ENCODE measurements around the gene RANBP3. TPM values are rescaled to one million over a fixed set of nuclear protein-coding genes. Genes with fewer than 3 reads are reported as not detected.
"Not testable (repeated sequence)": the region's sequence is repeated elsewhere in the genome, so short reads cannot be mapped to it uniquely, and the experiment has no call there.

The RANBP3 gene
- total RNA-seq, 2 experiments from 2014 or later: 82.2 to 93.6 TPM

DNA sequence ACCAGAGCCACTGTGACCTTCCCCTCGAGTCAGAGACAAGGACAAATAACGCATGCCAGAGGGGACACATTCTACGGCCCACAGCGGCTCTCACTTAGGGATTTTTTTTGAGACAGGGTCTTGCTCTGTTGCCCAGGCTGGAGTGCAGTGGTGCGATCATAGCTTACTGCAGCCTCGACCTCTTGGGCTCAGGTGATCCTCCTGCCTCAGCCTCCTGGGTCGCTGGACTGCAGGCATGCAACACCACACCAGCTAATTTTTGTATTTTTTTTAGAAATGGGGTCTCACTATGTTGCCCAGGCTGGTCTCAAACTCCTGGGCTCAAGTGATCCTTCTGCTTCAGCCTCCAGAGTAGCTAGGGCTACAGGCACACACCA lies 28.1 kb upstream of the RANBP3 start:
- H3K9me3 Mint-ChIP-seq (ENCODE audit: insufficient read depth); H3K4me3 Mint-ChIP-seq; POLR2A ChIA-PET; H3K36me3 Mint-ChIP-seq (ENCODE audit: low read depth); ATAC-seq; H3K27me3 Mint-ChIP-seq (ENCODE audit: low read depth); H3K27ac Mint-ChIP-seq; H3K4me1 Mint-ChIP-seq (ENCODE audit: low read depth); DNase-seq: not testable (repeated sequence)
- CTCF ChIA-PET: interaction anchor here (0.9 kb wide), 1 partner anchor 202 kb away, joined by 3 read pairs; no protein-coding TSS in a partner anchor

DNA sequence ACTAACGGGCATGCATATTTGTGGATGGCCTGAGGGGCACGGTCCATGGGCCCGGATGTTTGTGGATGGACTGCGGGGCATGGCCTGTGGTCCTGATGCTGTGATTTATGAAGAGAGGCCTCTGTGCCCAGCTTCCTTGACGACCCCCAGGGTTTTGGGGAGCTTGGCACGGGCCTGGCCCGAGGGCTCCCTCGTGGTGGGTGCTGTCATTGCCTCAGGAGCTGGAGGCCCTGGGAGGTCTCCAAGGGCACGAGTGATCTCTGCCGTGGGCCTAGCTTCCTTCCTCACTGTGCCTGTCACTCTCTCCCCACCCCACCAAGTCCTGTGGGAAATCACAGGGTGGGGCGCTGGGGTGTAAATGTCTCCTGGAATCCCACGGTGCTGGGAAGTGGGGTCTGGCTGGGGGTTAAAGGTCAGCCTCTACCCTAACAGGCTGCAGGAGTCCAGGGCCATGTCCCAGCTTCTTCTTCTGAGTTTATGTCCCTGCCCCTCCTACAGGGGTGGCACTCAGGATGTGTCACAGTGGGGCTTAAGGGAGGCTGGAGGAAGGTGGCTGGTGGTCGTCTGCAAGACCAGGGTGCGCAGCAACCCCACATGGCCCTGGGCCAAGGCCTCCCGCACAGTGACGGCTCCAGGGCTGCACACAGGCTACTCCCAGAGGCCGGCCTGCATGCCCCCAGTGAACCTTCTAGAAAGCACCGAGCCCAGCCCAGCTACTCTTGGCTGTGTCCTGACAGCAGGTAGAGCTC lies 27.6 kb upstream of the RANBP3 start:
- no peaks in the 10 kb centered on the region for H3K9me3 Mint-ChIP-seq (ENCODE audit: insufficient read depth)
- H3K27me3 Mint-ChIP-seq (ENCODE audit: low read depth): no peaks in the 10 kb centered on the region
- no peaks in the 10 kb centered on the region for H3K4me1 Mint-ChIP-seq (ENCODE audit: low read depth)
- DNase-seq (no peak), ATAC-seq (no peak)
- H3K36me3 Mint-ChIP-seq (ENCODE audit: low read depth): peaks cover 4% of the 10 kb centered on the region
- CTCF ChIA-PET: interaction anchor here (0.9 kb wide), 1 partner anchor 201 kb away, joined by 3 read pairs; no protein-coding TSS in a partner anchor
- POLR2A ChIA-PET: no interaction called here
- H3K27ac Mint-ChIP-seq: no peak overlapping the region
- no peak overlapping the region for H3K4me3 Mint-ChIP-seq

DNA sequence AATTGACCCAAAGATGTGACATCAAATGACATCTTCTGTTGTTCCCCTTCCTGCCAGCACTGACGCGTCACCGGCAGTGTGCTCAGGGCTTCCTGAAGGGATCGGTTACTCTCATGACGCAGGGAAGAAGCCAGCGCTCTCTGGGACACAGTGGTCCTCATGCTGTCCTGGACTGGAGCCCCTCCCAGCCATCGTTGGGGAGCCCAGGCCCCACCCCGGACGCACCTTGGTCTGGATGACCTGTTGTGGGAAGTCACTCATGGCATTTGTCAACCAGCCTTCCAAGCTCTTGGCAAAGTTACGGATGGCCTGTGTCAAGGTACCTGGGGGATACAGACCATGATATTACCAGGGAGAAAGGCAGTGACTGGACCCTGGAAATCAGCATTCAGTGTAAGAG lies 26.0 kb upstream of the RANBP3 start:
- Mint-ChIP-seq H3K9me3 (ENCODE audit: insufficient read depth) (no peaks in the 10 kb centered on the region), H3K4me1 (ENCODE audit: low read depth) (no peaks in the 10 kb centered on the region), H3K4me3 (no peak overlapping the region), H3K36me3 (ENCODE audit: low read depth) (peaks cover 13% of the 10 kb centered on the region), H3K27ac (no peak overlapping the region), H3K27me3 (ENCODE audit: low read depth) (no peaks in the 10 kb centered on the region)
- ChIA-PET CTCF (no interaction called here), POLR2A (no interaction called here)
- ATAC-seq (no peak), DNase-seq (no peak)

DNA sequence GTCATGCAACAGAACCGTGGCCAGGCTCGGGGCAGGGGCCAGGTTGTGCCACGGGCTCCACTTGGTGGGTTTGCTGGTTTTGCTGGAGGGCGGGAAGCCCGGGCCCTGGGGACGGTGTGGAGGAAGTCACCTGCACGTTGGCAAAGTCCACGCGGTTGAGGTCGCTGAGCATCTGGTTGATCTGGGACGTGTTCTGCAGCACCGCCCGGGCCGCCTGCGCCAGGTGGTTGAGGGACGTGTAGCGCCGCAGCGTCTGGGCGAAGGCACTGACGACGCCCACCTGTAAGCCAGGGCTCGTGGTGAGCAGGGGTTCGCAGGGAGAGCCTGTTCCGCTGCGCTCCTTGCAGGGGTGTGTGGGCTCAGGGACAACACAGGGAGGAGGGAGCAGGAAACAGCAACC lies 24.7 kb upstream of the RANBP3 start:
- no peak overlapping the region for H3K27ac Mint-ChIP-seq
- peaks cover 13% of the 10 kb centered on the region for H3K36me3 Mint-ChIP-seq (ENCODE audit: low read depth)
- no peaks in the 10 kb centered on the region for H3K27me3 Mint-ChIP-seq (ENCODE audit: low read depth)
- ChIA-PET CTCF (interaction anchor here (1.5 kb wide), 1 partner anchor 15 kb away, joined by 7 read pairs; no protein-coding TSS in a partner anchor), POLR2A (no interaction called here)
- ATAC-seq (no peak), DNase-seq (no peak)
- H3K9me3 Mint-ChIP-seq (ENCODE audit: insufficient read depth): no peaks in the 10 kb centered on the region
- H3K4me3 Mint-ChIP-seq: no peak overlapping the region
- H3K4me1 Mint-ChIP-seq (ENCODE audit: low read depth): no peaks in the 10 kb centered on the region

DNA sequence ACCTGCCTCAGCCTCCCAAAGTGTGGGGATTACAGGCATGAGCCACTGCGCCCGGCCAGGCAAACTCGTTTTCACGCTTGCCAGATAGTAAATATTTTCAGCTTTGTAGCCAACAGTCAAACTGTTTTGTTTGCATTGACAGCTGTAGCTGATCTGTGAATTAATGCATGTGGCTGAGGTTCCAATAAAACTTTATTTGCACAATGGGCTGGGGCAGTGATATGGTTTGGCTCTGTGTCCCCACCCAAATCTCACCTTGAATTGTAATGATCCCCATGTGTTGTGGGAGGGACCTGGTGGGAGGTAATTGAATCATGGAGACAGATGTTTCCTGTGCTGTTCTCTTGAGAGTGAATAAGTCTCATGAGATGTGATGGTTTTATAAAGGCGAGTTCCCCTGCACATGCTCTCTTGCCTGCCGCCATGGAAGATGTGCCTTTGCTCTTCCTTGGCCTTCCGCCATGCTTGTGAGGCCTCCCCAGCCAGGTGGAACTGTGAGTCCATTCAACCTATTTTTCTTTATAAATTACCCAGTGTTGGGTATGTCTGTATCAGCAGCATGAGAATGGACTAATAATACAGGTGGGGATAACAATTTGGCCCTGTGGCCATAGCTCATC lies 22.4 kb upstream of the RANBP3 start:
- Mint-ChIP-seq H3K27ac (no peak overlapping the region), H3K27me3 (ENCODE audit: low read depth) (no peaks in the 10 kb centered on the region), H3K36me3 (ENCODE audit: low read depth) (peaks cover 13% of the 10 kb centered on the region), H3K9me3 (ENCODE audit: insufficient read depth) (no peaks in the 10 kb centered on the region), H3K4me1 (ENCODE audit: low read depth) (no peaks in the 10 kb centered on the region), H3K4me3 (no peak overlapping the region)
- POLR2A ChIA-PET: no interaction called here
- ATAC-seq (no peak), DNase-seq (no peak)
- CTCF ChIA-PET: interaction anchor here (1.4 kb wide), 1 partner anchor 22 kb away, joined by 6 read pairs; no protein-coding TSS in a partner anchor

GRCh38 chr19:5999693-6000092 lies 21.8 kb upstream of the RANBP3 start:
- Mint-ChIP-seq H3K4me3 (no peak overlapping the region), H3K9me3 (ENCODE audit: insufficient read depth) (no peaks in the 10 kb centered on the region), H3K27me3 (ENCODE audit: low read depth) (no peaks in the 10 kb centered on the region), H3K36me3 (ENCODE audit: low read depth) (peaks cover 13% of the 10 kb centered on the region), H3K27ac (no peak overlapping the region), H3K4me1 (ENCODE audit: low read depth) (no peaks in the 10 kb centered on the region)
- ChIA-PET CTCF (no interaction called here), POLR2A (no interaction called here)
- DNase-seq (no peak), ATAC-seq (no peak)

GRCh38 chr19:5997371-5997770 lies 19.4 kb upstream of the RANBP3 start:
- Mint-ChIP-seq H3K27me3 (ENCODE audit: low read depth) (no peaks in the 10 kb centered on the region), H3K4me3 (no peak overlapping the region), H3K4me1 (ENCODE audit: low read depth) (no peaks in the 10 kb centered on the region), H3K9me3 (ENCODE audit: insufficient read depth) (no peaks in the 10 kb centered on the region), H3K36me3 (ENCODE audit: low read depth) (peaks cover 13% of the 10 kb centered on the region), H3K27ac (no peak overlapping the region)
- ChIA-PET CTCF (no interaction called here), POLR2A (no interaction called here)
- DNase-seq (no peak), ATAC-seq (no peak)

- no peak for DNase-seq
- no peaks in the 10 kb centered on the region for H3K4me1 Mint-ChIP-seq (ENCODE audit: low read depth)
- H3K36me3 Mint-ChIP-seq (ENCODE audit: low read depth): peaks cover 13% of the 10 kb centered on the region
- CTCF ChIA-PET: interaction anchor here (0.6 kb wide), 1 partner anchor 146 kb away, joined by 4 read pairs; the partner anchor contains the start of gene FUT3
- no peak overlapping the region for H3K4me3 Mint-ChIP-seq
- no peak for ATAC-seq
- POLR2A ChIA-PET: no interaction called here
- no peak overlapping the region for H3K27ac Mint-ChIP-seq
- H3K9me3 Mint-ChIP-seq (ENCODE audit: insufficient read depth): no peaks in the 10 kb centered on the region
- H3K27me3 Mint-ChIP-seq (ENCODE audit: low read depth): no peaks in the 10 kb centered on the region
Observed at GRCh38 chr19:5996623-5997320, 18.8 kb upstream of the RANBP3 start.

- no peak overlapping the region for H3K4me3 Mint-ChIP-seq
- ATAC-seq (no peak), DNase-seq (no peak)
- no peaks in the 10 kb centered on the region for H3K4me1 Mint-ChIP-seq (ENCODE audit: low read depth)
- no peaks in the 10 kb centered on the region for H3K27me3 Mint-ChIP-seq (ENCODE audit: low read depth)
- ChIA-PET CTCF (interaction anchor here (0.6 kb wide), 1 partner anchor 145 kb away, joined by 4 read pairs; the partner anchor contains the start of gene FUT3), POLR2A (no interaction called here)
- H3K27ac Mint-ChIP-seq: no peak overlapping the region
- no peaks in the 10 kb centered on the region for H3K9me3 Mint-ChIP-seq (ENCODE audit: insufficient read depth)
- peaks cover 13% of the 10 kb centered on the region for H3K36me3 Mint-ChIP-seq (ENCODE audit: low read depth)
Observed at GRCh38 chr19:5996102-5996501, 18.2 kb upstream of the RANBP3 start.

DNA sequence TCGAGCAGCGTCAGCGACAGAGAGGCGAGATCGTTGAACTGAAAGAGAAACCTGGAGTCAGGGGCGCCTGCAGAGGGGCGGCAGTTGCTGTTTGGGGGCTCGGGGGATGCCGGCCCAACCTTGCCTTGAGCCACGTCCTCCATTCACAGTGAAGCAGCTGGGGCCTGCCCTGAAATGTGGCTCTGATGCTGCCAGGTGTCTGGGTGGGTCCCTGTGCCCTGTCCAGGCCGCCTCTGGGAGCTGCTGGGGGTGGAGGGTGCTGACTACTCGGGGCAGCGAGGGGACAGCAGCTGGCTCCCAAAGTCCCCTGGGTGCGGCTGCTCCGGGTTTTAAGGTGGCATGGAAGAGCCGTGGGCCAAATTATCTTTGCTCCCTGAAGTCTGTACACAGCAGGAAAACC lies 17.7 kb upstream of the RANBP3 start:
- no peak overlapping the region for H3K4me3 Mint-ChIP-seq
- H3K4me1 Mint-ChIP-seq (ENCODE audit: low read depth): no peaks in the 10 kb centered on the region
- H3K36me3 Mint-ChIP-seq (ENCODE audit: low read depth): peaks cover 10% of the 10 kb centered on the region
- ATAC-seq (no peak), DNase-seq (no peak)
- ChIA-PET CTCF (no interaction called here), POLR2A (no interaction called here)
- no peaks in the 10 kb centered on the region for H3K9me3 Mint-ChIP-seq (ENCODE audit: insufficient read depth)
- no peak overlapping the region for H3K27ac Mint-ChIP-seq
- no peaks in the 10 kb centered on the region for H3K27me3 Mint-ChIP-seq (ENCODE audit: low read depth)

DNA sequence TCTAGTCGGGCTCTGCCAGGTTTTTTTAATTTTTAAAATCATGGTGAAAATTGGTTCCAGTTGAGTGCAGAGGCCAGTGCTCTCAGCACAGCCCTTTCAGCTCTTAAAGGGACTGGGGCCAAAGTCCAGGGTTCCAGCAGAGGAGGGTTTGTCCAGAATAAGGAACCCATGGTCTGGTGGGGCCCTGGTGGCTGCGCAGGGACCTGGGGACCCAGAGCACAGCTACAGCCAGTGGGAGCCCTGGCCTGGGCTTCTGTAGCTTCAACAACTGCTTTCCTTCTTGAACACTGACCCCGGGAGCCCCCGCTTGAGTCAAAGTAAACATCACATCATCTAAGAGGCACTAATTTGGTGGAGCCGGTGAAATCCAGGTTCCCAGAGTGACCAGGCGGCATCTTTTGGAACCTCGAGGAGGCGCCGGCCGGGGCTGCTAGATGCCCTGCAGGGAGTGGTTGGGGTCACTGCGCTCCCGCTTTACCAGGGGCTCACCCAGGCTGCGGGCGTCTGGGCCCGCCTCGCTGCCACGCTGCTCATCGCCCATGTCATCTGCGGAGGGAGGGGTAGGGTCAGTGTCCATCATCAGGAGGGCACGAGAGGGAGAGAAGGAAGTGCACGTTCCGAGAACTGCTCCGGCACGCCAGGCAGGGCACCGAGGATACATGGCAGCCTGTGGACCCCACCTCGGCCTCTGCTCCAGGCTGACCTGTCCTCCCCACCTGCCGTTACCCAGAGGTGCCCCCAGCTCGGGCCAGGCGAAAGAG lies 16.6 kb upstream of the RANBP3 start:
- DNase-seq (no peak), ATAC-seq (no peak)
- ChIA-PET CTCF (no interaction called here), POLR2A (no interaction called here)
- H3K27ac Mint-ChIP-seq: no peak overlapping the region
- no peaks in the 10 kb centered on the region for H3K27me3 Mint-ChIP-seq (ENCODE audit: low read depth)
- no peak overlapping the region for H3K4me3 Mint-ChIP-seq
- peaks cover 3% of the 10 kb centered on the region for H3K36me3 Mint-ChIP-seq (ENCODE audit: low read depth)
- no peaks in the 10 kb centered on the region for H3K9me3 Mint-ChIP-seq (ENCODE audit: insufficient read depth)
- H3K4me1 Mint-ChIP-seq (ENCODE audit: low read depth): peaks cover 7% of the 10 kb centered on the region
